Endothelial cell of hepatic sinusoid (primary cell): ENCODE results near the gene TOP2A.

Source experiments
- in situ Hi-C: cut with HindIII; loops from 2 replicates; pipeline ENCODE4 v1.10.0; 2017; ENCODE audit warnings: low sequenced_read_pairs

Gene TOP2A

DNA sequence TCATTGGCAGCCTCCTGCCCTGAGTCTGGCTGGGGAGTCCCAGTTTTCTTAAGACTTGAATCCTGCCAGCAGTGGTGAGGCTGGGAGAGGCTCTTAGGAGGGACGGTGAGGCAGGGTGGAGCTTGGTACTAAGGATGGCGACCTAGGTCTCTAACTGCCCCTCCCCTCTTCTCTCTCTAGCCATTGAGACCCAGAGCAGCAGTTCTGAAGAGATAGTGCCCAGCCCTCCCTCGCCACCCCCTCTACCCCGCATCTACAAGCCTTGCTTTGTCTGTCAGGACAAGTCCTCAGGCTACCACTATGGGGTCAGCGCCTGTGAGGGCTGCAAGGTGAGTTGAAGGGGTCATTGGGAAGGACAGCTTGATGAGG is 69.6 kb downstream of the TOP2A start:
- in situ Hi-C loops = no loop called here

DNA sequence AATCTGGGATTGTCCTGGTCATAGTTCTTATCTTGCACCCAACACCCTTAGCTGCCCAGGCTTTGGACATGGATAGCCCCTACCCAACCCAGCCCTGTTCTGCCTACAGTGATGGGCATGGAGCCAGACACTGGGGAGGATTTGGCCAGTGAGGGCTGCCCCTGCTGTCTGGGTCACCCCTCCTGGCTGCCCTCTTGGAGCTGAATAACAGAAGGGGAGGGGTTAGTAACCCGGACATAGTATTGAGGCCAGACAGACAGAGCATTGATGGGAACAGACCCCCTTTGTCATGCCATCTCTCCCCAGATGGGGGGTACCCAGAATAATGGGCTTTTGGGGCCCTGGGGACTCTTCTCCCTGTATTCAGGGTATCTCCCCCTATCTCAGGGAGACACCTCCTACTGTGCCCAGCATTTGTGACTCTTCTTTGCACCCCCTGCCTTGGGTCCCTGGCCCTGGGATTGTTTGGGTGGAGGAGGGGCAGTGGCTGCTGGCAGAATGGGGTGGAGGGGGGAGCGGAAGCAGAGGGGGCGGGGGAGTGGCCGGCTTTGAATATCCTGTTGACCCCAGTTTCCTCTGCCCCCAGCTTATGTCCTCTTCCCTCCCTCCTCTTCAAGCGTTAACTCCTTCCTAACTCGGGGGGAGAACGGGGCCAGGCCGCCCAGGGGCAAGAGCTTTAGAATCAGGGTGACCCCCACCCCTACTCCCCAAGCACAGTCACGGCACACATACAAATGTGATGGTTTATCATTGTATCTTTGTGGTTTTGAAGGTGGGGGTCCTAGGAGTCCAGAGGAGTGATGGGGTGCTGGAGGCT is 70.2 kb downstream of the TOP2A start:
- in situ Hi-C loops = no loop called here

DNA sequence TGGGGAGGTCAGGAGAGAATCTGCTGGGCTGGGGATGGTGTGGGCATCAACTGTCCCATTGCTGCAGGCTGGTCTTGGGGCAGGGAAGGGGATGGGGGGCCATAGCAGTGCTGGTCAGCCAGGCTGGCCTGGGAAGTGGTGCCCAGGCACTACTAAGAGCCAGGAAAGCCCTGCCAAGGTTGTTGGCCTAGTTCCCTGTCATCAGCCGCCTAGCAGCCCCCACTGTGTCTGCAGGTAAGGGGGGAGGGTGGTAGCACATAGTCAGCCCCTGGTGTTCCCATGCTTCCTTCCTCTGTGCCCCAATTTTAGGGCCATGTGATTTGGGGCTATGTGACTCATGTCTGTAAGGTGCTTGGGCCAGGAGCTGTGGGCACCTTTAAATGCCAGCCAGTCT is 70.9 kb downstream of the TOP2A start:
- in situ Hi-C loops = no loop called here

DNA sequence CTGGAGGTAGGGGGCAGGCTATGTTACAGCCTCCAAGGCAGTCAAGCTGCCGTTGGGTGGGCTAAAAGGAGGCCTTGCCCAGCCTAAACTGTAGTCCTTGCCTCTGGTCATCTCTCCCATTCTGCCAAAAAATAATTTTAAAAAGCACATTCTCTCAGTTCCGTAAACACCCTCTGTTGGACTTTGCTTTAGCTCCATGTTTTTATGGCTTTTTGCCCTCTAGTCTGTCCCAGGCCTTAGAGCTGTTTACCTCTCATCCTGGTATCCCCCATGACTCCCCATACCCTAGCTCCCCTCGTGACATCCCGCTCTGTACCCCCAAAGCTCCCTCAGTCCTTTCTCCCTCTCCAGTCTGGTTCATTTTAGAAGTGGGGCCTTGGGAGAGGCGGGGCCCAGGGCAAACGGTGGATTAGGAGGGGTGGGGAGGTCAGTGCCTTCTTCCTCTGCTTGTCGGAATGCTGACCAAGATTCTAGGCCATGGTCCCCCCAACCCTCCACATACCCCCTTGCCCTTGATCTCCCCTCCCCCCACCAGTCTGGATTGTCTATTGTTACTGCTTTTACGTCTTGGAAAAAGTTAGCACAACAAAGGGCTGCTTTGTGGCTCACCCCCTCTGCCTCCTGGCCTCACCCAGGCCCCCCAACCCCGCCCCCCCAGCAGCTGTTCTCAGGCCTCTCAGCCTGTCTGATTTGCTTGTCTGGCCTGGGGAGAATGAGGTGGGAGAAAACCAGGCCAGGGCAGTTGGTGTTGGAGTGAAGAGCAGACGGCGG is 71.5 kb downstream of the TOP2A start:
- in situ Hi-C loops = no loop called here

DNA sequence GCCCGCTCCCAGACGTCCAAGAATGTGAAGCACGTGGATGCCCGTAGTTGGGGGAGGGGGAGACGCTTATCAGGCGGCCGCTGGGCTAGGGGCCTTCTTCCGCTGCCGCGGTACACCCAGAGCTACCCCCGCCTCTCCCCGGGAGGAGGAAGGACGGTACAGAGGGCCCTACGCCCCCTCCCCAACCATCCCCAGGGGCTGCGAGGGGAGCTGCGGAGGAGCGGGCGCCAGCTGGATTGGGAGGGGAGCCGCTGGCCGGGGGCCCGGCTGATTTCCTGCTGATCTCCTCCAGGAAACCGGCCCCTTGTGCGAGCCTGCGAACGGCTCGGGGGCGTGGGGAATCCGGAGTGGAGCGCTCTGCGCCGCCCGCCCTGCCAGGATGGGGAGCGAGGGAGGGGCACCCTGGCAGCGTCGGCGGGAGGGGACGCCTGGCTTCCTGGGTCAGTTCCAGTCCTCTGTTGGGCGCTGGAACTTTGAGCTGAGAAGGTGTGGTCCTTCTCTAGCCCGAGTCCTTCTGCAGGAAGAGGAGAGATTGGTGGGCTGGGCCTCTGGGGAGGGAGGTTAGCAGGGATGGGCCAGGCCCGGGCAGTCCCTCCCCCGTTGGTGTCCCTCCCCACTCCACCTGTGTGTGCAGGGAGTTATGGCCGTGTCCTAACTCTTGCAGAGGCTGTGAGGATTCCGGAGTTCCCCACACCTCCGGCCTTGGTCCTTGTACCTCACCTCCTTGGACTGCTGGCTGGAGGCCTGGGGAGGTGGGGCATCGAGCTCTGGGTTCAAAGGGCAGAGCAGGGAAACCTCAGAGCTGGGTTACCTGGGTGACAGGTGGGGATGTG is 72.3 kb downstream of the TOP2A start:
- in situ Hi-C loops = no loop called here

DNA sequence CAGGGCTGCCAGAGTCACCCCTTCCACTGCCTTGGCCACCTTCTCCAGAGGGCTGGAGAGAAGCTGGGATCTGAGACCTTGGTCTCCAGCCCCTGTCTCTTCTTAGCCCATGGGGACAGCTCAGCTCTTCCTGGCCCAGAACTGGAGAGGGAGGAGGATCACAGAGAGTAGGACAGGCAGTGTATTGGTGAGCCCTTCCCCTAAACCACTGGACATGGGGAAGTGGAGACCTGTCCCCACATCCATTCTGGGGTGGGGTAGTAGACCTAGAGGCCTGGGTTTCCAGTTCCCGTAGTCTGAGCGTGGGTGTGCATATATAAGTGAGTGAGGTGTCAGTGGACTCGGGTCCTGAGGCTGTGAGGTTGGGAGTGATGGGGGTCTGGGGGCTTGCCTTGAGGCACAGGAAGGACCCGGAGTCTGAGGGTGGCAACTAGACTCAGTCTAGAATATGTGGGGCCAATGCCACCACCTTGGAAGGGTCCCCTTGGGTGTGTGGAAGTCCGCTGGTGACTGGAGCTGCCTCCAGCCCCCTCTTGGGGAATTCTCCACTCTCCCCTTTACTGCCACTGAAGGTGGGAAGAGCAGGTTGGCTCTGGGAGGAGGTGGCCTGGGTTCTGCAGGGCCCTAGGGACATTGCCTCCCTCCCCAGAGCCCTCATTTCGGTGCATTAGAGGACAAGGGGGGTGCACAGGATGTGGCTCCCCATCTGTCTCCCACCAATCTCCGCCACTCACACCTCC is 73.1 kb downstream of the TOP2A start:
- in situ Hi-C loops = no loop called here

DNA sequence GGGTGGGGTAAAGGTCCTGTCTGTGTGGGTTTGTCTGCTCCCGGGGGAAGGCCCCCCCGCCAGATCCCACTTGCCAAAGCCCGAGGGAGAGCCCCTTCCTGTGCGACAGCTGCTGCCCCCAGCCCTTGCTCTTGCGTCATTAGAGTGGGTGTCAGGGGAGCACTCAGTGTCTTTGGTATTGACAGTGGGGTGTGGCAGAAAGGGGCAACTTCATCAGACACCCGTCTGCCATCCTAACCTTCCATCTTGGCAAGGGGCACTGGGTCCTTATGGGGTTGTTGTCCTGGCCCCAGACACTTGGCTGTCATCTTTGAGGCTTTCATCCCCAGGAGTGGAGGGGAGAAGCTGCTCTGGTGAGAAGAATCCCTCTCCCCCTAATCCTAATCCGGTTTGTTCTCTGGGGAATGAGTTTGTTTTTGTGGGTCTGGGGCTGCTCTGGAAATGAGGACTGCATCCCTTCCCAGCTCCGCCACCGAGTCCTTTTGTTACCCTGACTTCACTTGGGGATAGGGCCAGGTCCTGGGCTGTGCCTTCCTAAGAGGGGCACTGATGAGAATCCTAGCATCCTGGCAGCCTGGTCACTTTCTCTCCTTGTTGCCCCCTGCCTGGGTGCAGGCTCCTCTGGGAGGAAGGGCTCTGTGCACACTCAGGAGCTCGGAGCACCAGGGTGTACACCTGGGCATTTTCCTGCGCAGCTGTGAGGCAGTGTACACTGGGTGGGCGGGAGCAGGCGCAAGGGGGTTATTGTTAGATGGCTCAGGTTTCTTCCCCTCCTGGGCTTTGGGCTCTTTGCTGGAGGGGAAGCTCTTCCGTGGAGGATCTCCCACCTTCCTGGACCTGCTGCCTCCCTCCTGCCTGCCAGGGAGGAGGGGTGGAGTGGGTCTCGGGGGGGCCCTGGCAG is 74.2 kb downstream of the TOP2A start:
- in situ Hi-C loops = no loop called here

DNA sequence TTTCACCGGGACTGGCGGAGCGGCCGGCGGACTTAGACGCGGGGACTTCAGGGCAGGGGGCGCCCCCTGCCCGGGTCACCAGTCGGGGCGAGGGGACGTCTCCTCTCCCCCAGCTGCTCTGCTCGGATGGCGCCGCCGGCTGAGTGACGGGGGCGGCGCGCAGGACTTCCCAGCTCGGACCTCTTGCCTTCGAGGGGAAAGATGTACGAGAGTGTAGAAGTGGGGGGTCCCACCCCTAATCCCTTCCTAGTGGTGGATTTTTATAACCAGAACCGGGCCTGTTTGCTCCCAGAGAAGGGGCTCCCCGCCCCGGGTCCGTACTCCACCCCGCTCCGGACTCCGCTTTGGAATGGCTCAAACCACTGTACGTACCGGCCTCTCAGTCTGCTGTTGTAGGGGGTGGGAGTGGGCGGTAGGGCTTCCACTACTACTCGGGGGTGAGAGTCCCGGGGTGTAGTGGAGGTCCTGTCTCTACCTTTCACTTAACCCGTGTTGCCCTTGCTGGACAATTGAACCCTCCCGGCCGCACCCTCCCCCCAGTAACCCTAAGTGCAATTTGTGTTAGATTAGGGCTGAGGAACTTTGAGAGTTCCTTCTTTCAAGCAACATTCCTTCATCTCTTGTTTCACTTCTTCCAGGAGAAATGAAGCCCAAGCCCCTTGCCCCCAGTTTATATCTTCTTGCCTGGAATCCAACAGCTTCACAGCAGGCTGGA is 75.0 kb downstream of the TOP2A start:
- in situ Hi-C loops = no loop called here

DNA sequence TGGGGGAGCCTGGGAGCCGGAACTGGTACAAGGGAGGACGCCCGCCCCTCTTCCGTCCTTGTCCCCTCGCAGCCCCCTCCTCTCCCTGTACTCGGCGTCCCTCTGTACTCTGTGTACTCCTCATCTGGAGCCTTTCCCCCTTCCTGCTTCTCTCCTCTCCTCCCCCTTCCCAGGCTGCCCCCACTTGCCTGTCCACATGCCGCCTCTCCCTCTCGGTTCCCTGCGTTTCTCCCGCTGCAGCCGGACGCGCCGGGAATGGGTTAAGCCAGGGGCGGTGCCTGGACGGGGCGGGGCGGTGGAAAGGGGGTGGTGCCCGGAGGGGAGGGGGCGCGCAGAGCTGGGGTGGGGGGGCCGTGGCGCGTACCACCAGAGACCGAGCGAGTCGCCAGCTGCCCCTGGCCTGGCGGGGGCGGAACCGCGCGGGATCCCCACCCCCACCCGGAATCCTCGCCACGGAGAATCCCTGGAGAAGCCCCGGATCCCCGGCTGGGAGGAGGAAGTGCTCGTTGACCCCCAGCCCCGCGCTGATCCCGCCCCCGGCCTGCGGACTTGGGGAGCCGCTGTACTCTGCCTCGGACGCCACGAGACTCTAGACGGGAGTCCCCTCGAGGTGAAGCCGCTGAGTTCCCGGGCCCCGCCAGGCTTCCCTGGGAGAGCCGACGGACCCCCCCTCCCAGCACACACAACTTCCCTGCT is 75.7 kb downstream of the TOP2A start:
- in situ Hi-C loops = no loop called here

DNA sequence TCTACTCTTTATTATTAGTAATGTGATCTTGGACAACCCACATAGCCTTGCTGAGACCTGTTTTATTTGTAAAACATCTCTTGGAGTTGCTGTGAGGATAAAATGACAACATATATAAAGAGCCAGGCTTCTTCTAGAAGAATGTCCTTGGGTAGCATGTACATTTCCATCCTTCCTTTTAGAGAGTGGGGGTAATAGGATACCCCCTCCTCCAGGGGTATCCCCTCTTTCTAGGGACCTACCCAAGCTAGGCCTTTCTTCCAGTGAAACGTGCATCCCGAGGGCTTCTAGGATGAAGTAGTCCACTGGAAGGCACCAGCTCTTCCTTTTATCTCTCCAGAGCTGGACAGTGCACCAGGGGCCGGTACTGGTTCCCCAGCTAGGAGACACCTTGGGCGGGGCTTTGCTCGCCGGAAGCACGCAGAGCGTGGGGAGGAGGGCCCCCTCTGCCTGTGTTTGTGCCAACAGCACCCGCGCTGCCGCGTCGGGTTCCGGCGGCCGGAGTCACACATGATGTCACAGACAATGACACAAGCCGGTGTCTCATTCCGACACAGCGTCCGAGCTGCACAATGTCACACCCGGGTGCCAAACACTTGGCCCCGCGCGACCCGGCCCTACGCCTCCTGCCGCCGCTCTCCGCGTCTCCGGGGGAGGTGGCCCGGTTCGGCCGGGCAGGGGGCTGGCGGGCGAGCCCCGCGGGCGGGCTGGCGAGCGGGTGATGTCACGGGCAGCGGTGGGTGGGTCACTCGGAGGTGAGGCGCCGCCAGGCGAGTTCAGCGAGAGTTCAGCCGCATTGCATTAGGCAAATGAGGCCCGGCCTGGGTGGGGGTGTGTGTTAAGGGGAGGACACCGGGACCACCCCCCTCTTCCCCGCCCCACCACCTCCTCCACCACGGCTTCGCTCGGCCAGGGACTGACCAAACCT is 76.6 kb downstream of the TOP2A start:
- in situ Hi-C loops = no loop called here

DNA sequence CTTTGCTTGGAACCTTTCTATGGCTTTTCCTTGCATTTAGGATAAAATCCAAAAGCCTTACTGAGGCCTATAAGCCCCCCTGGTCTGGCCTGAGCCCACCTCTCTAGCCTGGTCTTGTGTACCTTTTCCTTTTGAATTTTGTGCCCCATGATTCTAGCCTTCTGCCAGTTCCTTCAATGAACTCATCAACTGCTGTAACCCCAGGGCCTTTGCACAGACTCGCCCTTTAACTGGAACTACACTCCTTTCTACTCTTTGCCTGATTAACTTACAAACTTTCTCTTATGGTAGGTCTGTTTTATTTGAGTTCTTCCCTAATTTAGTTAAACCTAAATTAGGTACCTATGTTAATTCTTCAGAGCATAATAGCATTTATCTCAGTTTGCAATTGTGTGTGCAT is 77.4 kb downstream of the TOP2A start:
- in situ Hi-C loops = no loop called here

DNA sequence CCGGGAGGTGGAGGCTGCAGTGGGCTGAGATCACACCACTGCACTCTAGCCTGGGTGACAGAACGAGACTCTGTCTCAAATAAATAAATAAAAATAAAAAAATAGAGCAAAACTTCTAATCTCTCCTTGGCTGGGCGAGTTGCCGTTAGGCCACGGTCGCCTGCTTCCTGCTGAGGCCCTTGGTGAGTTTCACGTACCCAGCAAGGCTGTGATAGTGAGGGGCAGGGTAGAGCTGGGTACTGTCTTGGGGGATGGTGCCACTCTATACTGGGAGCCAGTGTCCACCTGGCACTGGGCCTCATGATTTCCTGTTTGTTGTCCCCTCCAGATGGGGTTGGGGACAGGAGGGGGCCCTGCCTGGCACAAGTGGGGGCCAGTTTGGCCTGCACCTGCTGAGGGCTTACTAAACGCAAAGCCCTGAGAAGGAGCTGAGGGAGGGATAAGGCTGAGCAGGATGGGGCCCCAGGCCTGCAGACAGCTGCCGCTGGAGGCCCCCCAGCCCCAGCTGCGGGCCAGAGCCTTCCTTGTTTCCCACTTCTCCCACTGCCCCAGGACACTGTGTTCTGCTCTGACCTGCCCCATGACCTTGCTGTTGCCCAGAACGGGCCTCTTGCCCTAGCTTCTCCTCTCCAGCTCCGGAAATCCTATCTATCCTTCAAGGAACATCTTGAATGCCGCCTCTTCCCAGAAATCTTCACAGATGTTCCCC is 78.6 kb downstream of the TOP2A start:
- in situ Hi-C loops = no loop called here
